ENCODE data around the gene COA7. TPM values are rescaled to one million over a fixed set of nuclear protein-coding genes. Genes with fewer than 3 reads are reported as not detected.

COA7 gene
- total RNA-seq, 1 donor from 2014 or later, result 23.8 TPM

GRCh38 chr1:52641307-52641706 is 56.8 kb downstream of the COA7 start:
- Mint-ChIP-seq H3K27ac (ENCODE audit: unreplicated experiment) (no peak overlapping the region), H3K4me3 (ENCODE audit: unreplicated experiment) (no peak overlapping the region), H3K36me3 (ENCODE audit: low read depth) (peaks cover 1% of the 10 kb centered on the region), H3K27me3 (ENCODE audit: low read depth) (peaks cover 5% of the 10 kb centered on the region), H3K4me1 (ENCODE audit: low read depth) (peaks cover 7% of the 10 kb centered on the region), H3K9me3 (ENCODE audit: low read depth) (no peaks in the 10 kb centered on the region)
- TF ChIP-seq, protein P1, sequence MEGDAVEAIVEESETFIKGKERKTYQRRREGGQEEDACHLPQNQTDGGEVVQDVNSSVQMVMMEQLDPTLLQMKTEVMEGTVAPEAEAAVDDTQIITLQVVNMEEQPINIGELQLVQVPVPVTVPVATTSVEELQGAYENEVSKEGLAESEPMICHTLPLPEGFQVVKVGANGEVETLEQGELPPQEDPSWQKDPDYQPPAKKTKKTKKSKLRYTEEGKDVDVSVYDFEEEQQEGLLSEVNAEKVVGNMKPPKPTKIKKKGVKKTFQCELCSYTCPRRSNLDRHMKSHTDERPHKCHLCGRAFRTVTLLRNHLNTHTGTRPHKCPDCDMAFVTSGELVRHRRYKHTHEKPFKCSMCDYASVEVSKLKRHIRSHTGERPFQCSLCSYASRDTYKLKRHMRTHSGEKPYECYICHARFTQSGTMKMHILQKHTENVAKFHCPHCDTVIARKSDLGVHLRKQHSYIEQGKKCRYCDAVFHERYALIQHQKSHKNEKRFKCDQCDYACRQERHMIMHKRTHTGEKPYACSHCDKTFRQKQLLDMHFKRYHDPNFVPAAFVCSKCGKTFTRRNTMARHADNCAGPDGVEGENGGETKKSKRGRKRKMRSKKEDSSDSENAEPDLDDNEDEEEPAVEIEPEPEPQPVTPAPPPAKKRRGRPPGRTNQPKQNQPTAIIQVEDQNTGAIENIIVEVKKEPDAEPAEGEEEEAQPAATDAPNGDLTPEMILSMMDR (IDR thresholded peaks at IDR 0.05), result no peak
- no peak for DNase-seq (ENCODE audit: low spot score)

- Mint-ChIP-seq H3K9me3 (ENCODE audit: low read depth) (no peaks in the 10 kb centered on the region), H3K4me3 (ENCODE audit: unreplicated experiment) (no peak overlapping the region), H3K4me1 (ENCODE audit: low read depth) (peaks cover 7% of the 10 kb centered on the region), H3K27ac (ENCODE audit: unreplicated experiment) (no peak overlapping the region), H3K36me3 (ENCODE audit: low read depth) (peaks cover 1% of the 10 kb centered on the region), H3K27me3 (ENCODE audit: low read depth) (peaks cover 5% of the 10 kb centered on the region)
- no peak for DNase-seq (ENCODE audit: low spot score)
- TF ChIP-seq, protein P1 (IDR thresholded peaks at IDR 0.05), result no peak
Observed at GRCh38 chr1:52640697-52641096, 57.5 kb downstream of the COA7 start.

- TF ChIP-seq, protein P1 (IDR thresholded peaks at IDR 0.05), result no peak
- H3K4me3 Mint-ChIP-seq (ENCODE audit: unreplicated experiment), result no peak overlapping the region
- peaks cover 1% of the 10 kb centered on the region for H3K36me3 Mint-ChIP-seq (ENCODE audit: low read depth)
- DNase-seq (ENCODE audit: low spot score), result no peak
- peaks cover 13% of the 10 kb centered on the region for H3K4me1 Mint-ChIP-seq (ENCODE audit: low read depth)
- peaks cover 9% of the 10 kb centered on the region for H3K27me3 Mint-ChIP-seq (ENCODE audit: low read depth)
- no peaks in the 10 kb centered on the region for H3K9me3 Mint-ChIP-seq (ENCODE audit: low read depth)
- H3K27ac Mint-ChIP-seq (ENCODE audit: unreplicated experiment), result no peak overlapping the region
Observed at GRCh38 chr1:52637946-52638345, 60.2 kb downstream of the COA7 start.

DNA sequence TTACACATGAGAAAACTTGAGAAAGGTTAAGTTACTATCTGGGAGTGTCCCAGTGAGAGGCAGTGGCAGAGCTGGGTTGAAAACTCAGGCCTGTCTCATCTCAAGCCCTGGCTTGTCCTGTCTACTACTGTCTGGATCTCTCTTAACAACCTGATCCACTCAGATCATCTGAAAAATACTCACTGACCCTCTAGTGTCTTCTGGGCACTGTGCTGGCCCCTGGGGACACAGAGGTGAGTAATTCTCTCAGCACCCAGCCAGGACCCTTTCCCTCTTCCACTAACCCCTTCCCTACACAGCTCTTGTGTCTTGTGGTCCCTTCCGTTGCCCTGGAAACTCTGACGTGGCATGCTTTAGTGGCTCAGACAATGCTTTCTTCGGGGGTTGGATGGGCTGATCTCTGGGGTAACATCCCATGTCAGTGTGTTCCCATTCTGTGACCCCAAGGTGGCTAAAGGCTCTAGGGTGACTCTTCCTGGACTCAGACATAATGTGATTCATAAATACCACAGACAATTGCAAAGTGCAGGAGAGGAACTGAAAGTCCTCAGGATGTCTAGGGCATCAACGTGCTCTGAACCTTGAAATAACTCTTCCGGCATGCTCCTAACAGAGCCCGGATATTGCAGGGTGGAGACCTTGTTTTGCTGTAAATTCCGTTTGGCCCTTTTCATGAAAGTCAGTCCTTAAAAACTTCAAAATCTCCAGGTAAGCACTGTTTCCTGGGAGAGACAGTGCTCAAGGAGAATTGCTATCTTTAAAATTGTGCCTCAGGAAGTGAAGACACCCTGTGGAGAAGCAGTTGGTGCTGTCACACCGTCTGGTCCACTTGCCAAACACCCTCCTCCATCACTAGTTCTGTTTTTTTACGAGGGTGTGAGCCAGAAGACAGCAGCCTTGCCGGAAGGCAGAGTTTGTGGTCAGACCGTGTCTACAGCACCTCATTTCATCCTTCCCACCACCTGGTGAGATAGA is 61.1 kb downstream of the COA7 start:
- TF ChIP-seq, protein P1 (IDR thresholded peaks at IDR 0.05), result no peak
- H3K4me3 Mint-ChIP-seq (ENCODE audit: unreplicated experiment), result no peak overlapping the region
- H3K36me3 Mint-ChIP-seq (ENCODE audit: low read depth), result peaks cover 1% of the 10 kb centered on the region
- no peak overlapping the region for H3K27ac Mint-ChIP-seq (ENCODE audit: unreplicated experiment)
- no peak for DNase-seq (ENCODE audit: low spot score)
- H3K4me1 Mint-ChIP-seq (ENCODE audit: low read depth), result peaks cover 13% of the 10 kb centered on the region
- H3K27me3 Mint-ChIP-seq (ENCODE audit: low read depth), result peaks cover 15% of the 10 kb centered on the region
- H3K9me3 Mint-ChIP-seq (ENCODE audit: low read depth), result no peaks in the 10 kb centered on the region

GRCh38 chr1:52635321-52636089 is 62.6 kb downstream of the COA7 start:
- TF ChIP-seq, protein P1 (IDR thresholded peaks at IDR 0.05), result no peak
- H3K4me3 Mint-ChIP-seq (ENCODE audit: unreplicated experiment), result no peak overlapping the region
- H3K27ac Mint-ChIP-seq (ENCODE audit: unreplicated experiment), result no peak overlapping the region
- DNase-seq (ENCODE audit: low spot score), result no peak
- no peaks in the 10 kb centered on the region for H3K9me3 Mint-ChIP-seq (ENCODE audit: low read depth)
- peaks cover 1% of the 10 kb centered on the region for H3K36me3 Mint-ChIP-seq (ENCODE audit: low read depth)
- peaks cover 13% of the 10 kb centered on the region for H3K4me1 Mint-ChIP-seq (ENCODE audit: low read depth)
- peaks cover 18% of the 10 kb centered on the region for H3K27me3 Mint-ChIP-seq (ENCODE audit: low read depth)

All from chondrocyte (in vitro differentiated cells).